ENCODE results near the gene TRIM29. TPM values are rescaled to one million over a fixed set of nuclear protein-coding genes. Genes with fewer than 3 reads are reported as not detected.
A peak's percentile ranks its signal among the peaks of the same experiment; 100 is the strongest.

The TRIM29 gene
- total RNA-seq, 1 donor from 2014 or later = 0.11 TPM

DNA sequence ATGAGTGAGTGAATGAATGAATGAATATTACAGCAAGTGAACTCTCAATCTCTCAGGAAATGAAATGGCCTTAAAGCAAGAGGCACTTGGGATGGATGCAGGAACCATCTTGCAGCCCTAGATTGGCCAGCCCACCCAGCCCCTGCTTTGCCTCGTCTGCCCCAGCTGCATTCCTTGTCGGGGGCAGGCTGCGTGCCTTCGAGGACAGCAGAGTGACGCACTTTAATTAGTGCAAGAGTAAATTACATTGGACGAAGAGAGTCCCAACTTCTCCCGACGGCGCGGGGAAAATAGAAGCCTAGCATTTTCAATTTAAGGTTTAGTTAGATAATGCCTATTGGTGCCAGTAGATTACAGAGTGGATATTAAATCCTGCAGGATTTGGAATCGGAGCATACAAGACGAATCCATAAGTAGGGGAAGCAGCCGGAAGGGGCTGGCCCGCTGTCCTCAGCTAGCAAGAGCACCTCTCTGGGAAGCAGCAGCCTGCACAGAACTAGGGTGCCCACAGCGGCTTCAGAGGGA, 33.8 kb downstream of the TRIM29 start:
- Histone ChIP-seq H3K36me3 (no peaks in the 10 kb centered on the region), H3K79me2 (ENCODE audit: low read depth) (no peaks in the 10 kb centered on the region), H3K4me2 (no peak overlapping the region), H3K9me3 (ENCODE audit: low read depth) (no peaks in the 10 kb centered on the region), H3K4me3 (no peak overlapping the region), H3K4me1 (peaks cover 13% of the 10 kb centered on the region), H3K27me3 (peaks cover 70% of the 10 kb centered on the region), H3F3A (ENCODE audit: low read depth) (no peaks in the 10 kb centered on the region), H2AFZ (replicated peaks) (no peak overlapping the region), H3K9ac (no peak overlapping the region), H3K27ac (no peak overlapping the region), H4K20me1 (ENCODE audit: low read depth) (no peaks in the 10 kb centered on the region)
- TF ChIP-seq, protein P1, sequence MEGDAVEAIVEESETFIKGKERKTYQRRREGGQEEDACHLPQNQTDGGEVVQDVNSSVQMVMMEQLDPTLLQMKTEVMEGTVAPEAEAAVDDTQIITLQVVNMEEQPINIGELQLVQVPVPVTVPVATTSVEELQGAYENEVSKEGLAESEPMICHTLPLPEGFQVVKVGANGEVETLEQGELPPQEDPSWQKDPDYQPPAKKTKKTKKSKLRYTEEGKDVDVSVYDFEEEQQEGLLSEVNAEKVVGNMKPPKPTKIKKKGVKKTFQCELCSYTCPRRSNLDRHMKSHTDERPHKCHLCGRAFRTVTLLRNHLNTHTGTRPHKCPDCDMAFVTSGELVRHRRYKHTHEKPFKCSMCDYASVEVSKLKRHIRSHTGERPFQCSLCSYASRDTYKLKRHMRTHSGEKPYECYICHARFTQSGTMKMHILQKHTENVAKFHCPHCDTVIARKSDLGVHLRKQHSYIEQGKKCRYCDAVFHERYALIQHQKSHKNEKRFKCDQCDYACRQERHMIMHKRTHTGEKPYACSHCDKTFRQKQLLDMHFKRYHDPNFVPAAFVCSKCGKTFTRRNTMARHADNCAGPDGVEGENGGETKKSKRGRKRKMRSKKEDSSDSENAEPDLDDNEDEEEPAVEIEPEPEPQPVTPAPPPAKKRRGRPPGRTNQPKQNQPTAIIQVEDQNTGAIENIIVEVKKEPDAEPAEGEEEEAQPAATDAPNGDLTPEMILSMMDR (IDR thresholded peaks at IDR 0.05) = no peak
- no peak for TF ChIP-seq EZH2 (IDR thresholded peaks at IDR 0.05)
- H3K36me3 Mint-ChIP-seq = peaks cover 2% of the 10 kb centered on the region
- no peak overlapping the region for H3K27ac Mint-ChIP-seq
- peaks cover 26% of the 10 kb centered on the region for H3K27me3 Mint-ChIP-seq (ENCODE audit: insufficient read depth, low read depth)
- no peak for DNase-seq (ENCODE audit: low spot score)
- peaks cover 6% of the 10 kb centered on the region for H3K9me3 Mint-ChIP-seq
- H3K4me1 Mint-ChIP-seq = peaks cover 27% of the 10 kb centered on the region
- no peak overlapping the region for H3K4me3 Mint-ChIP-seq

DNA sequence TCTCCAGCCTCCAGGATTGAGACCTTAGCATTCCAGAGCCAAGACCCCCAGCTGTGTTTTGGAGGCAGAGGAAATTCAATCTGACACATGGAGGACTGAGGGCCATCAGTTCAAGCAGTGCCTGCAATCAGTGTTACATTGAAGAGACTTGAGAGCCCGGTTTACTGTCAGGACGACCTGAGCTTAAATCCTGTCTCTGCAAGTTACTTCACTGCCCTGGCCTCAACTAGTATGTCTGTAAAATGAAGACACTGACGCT, 35.1 kb downstream of the TRIM29 start:
- Histone ChIP-seq H3K9ac (no peak overlapping the region), H3F3A (ENCODE audit: low read depth) (peaks cover 6% of the 10 kb centered on the region), H3K36me3 (no peaks in the 10 kb centered on the region), H3K27ac (no peak overlapping the region), H3K4me2 (no peak overlapping the region), H3K4me3 (no peak overlapping the region), H4K20me1 (ENCODE audit: low read depth) (no peaks in the 10 kb centered on the region), H2AFZ (replicated peaks) (no peak overlapping the region), H3K27me3 (peaks cover 83% of the 10 kb centered on the region), H3K9me3 (ENCODE audit: low read depth) (no peaks in the 10 kb centered on the region), H3K4me1 (peaks cover 21% of the 10 kb centered on the region), H3K79me2 (ENCODE audit: low read depth) (no peaks in the 10 kb centered on the region)
- Mint-ChIP-seq H3K36me3 (peaks cover 2% of the 10 kb centered on the region), H3K9me3 (peaks cover 6% of the 10 kb centered on the region), H3K27ac (no peak overlapping the region), H3K27me3 (ENCODE audit: insufficient read depth, low read depth) (peaks cover 24% of the 10 kb centered on the region), H3K4me1 (peaks cover 40% of the 10 kb centered on the region), H3K4me3 (no peak overlapping the region)
- TF ChIP-seq, protein P1 (IDR thresholded peaks at IDR 0.05) = no peak
- no peak for TF ChIP-seq EZH2phosphoT487 (IDR thresholded peaks at IDR 0.05)
- no peak for TF ChIP-seq EZH2 (IDR thresholded peaks at IDR 0.05)
- DNase-seq (ENCODE audit: low spot score) = peak; percentile 33

DNA sequence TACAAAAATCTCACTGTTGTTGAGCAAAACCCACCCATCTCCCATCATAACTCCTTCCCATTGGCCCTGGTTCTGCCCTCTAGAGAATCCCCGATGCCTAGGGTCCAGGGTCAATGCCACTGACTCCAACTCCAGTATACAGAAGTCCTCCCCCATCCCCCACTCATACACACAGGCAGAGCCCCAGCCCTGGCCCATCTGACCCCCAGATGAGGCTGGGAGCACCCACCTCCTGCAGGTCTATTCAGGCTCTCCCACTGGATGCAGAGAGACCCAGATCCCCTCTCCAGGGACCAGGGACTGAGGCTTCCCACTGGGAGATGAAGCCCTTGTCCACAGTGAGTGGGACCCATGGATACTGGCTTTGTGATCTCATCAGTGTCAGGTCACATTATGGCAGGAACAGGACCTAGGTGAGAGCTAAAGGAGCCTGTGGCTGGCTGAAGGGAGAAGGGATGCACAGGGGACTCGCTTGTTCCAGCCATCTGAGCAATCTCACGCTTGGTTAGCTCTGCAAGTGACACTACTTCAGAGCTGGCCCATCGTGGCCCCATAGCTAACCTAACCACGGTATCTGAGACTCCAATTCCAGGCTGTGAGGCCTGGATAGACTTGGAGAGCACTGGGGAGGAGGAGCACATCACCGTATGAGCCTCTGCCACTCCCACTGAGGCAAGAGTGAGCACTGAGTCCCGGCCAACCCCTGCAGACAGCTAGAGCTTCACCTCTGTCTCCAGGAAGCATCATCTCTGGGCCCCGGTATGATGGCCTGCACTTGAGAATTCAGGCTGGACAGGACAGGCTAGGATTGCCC, 35.7 kb downstream of the TRIM29 start:
- H3K27me3 ChIP-seq = peaks cover 83% of the 10 kb centered on the region
- no peak overlapping the region for H3K27ac Mint-ChIP-seq
- no peak overlapping the region for H2AFZ ChIP-seq (replicated peaks)
- peaks cover 2% of the 10 kb centered on the region for H3K36me3 Mint-ChIP-seq
- TF ChIP-seq, protein P1 (IDR thresholded peaks at IDR 0.05) = no peak
- TF ChIP-seq EZH2 (IDR thresholded peaks at IDR 0.05) = no peak
- no peak for TF ChIP-seq EZH2phosphoT487 (IDR thresholded peaks at IDR 0.05)
- peaks cover 26% of the 10 kb centered on the region for H3K4me1 ChIP-seq
- H3K27ac ChIP-seq = no peak overlapping the region
- peaks cover 45% of the 10 kb centered on the region for H3K4me1 Mint-ChIP-seq
- peaks cover 21% of the 10 kb centered on the region for H3K27me3 Mint-ChIP-seq (ENCODE audit: insufficient read depth, low read depth)
- no peaks in the 10 kb centered on the region for H3K36me3 ChIP-seq
- no peak for DNase-seq (ENCODE audit: low spot score)
- no peaks in the 10 kb centered on the region for H4K20me1 ChIP-seq (ENCODE audit: low read depth)
- no peak overlapping the region for H3K9ac ChIP-seq
- H3K4me2 ChIP-seq = no peak overlapping the region
- H3K9me3 Mint-ChIP-seq = peaks cover 4% of the 10 kb centered on the region
- peaks cover 11% of the 10 kb centered on the region for H3F3A ChIP-seq (ENCODE audit: low read depth)
- H3K4me3 ChIP-seq = no peak overlapping the region
- H3K4me3 Mint-ChIP-seq = no peak overlapping the region
- H3K79me2 ChIP-seq (ENCODE audit: low read depth) = no peaks in the 10 kb centered on the region
- H3K9me3 ChIP-seq (ENCODE audit: low read depth) = no peaks in the 10 kb centered on the region

Data from neural progenitor cell (in vitro differentiated cells).